GM19025 (cell line): ENCODE data around the gene C1QTNF5.
"Not testable (repeated sequence)": the region's sequence is repeated elsewhere in the genome, so short reads cannot be mapped to it uniquely, and the experiment has no call there.

ENCODE experiments used
- ATAC-seq: cut with Tn5 transposase; IDR thresholded peaks from one replicate; pipeline ENCODE4 v1.9.1; 2021; ENCODE audit warnings: mild to moderate bottlenecking, low read depth, moderate library complexity; ENCODE audit not compliant: unreplicated experiment

The C1QTNF5 gene, protein sequence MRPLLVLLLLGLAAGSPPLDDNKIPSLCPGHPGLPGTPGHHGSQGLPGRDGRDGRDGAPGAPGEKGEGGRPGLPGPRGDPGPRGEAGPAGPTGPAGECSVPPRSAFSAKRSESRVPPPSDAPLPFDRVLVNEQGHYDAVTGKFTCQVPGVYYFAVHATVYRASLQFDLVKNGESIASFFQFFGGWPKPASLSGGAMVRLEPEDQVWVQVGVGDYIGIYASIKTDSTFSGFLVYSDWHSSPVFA

DNA sequence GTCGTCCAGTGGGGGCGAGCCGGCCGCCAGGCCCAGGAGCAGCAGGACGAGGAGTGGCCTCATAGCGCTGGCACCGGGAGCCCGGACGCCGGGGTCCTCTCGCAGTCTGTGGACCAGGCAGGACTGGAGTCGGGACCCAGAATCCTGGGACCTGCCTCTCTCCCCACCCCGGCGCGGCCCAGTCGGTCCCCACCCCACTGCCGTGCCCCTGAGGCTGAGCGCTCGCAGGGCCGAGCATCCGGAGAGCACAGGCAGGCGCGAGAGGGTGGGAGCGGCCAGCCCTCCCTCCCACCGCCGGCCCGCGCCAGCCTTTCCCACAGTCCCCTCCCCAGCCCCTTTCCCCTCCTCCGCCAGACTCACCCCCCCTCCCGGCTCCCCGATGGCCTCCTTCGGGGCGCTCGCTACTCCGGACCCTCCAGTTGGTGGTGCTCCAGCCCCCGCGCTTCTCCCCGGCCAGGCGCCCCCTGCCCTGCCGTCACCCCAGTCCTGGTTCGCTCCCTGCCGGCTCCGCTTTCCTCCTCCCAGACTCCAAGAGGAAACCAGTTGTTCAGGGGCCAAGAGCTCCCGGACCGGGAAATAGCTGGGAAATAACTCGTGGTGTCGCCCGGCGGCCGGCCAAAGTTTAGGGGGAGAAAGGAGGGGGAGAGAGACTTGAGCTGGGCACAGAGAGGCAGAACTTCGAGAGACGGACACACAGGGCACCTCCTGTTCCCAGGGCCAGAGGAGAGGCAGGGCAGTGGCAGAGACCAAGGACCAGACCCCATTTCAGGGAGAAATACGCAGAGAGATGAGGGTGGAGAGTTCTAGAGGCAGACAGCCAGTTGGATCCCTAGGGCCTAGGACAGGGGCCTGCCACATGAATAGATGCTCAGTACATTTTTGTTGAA, at the start of gene C1QTNF5:
TSS of gene C1QTNF5 (minus strand) at position 549 of the 887 bp plus-strand sequence. CDS start at position 63, 486 bp downstream.
- ATAC-seq = no peak

DNA sequence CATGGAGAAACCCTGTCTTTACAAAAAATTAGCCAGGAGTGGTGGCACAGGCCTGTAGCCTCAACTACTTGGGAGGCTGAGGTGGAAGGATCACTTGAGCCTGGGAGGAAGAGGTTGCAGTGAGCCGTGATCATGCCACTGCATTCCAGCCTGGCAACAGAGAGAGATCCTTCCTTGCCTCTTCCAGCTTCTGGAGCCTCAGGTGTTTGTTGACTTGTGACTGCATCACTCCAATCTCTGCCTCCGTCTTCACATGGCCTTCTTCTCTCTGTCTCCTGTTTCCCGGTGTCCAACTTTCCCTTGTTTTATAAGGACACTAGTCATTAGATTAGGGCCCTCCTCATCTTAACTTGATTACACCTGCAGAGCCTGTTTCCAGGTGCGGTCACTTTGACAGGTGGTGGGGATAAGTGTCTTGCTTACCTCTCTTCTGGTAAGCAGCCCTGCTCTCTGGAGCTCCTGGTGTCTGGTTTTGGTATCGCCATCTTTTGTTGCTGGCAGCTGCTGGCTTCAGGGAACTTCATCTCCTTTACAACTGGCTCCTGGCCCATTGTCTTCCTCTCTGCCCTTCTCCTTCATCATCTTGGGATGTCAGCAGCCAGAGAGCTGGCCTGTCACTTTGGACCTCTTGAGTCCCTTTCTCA, 49.0 kb upstream of the C1QTNF5 start:
- ATAC-seq = no peak

DNA sequence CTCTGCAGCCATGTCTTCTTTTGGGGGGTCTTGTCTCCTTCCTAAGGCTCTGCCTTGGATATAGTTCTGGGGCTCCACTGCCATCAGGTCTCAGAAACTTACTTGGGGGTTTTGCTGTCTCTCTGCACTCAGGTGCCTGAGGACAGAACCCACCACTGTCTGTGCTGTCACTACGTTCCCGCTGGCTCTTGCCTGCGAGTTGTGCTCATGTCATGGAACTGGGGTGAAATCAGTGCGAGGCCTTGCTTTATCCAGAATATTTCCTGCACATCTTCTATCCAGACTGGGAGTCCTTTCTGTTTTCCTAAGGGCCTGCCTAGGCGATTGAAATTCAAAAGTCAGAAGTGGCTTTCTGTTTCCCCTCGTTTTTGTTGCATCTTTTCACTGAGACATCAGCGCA, 47.4 kb upstream of the C1QTNF5 start:
- no peak for ATAC-seq

DNA sequence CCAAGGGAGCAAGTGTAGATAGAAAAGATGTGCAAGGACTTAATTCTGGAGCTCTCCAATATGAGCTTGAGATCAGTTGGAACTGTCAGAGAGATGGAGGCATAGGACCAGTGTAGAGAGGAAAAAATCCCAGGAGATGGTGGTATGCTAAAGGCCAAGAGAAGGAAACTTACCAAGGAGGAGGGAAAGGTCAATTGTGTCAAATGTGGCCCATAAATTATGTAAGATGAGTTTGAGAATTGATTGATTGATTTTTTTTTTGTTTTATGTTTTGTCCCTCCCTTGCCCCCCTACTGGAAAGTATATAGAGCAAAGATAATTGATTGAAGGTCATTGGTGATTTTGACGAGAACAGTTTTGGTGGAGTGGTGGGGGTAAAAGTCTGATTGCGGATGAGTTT, 43.6 kb upstream of the C1QTNF5 start:
- ATAC-seq = no peak

DNA sequence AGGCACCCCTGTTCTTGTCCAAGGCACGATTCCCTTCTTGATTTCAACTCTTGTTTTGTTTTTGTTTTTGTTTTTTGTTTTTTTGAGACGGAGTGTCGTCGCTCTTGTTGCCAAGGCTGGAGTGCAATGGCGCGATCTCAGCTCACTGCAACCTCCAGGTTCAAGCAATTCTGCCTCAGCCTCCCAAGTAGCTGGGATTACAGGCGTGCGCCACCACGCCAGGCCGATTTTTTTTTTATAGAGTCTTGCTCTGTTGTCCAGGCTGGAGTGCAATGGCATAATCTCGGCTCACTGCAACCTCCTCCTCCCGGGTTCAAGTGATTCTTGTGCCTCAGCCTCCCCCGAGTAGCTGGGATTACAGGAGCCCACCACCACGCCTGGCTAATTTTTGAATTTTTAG, 41.8 kb upstream of the C1QTNF5 start:
- not testable (repeated sequence) for ATAC-seq

DNA sequence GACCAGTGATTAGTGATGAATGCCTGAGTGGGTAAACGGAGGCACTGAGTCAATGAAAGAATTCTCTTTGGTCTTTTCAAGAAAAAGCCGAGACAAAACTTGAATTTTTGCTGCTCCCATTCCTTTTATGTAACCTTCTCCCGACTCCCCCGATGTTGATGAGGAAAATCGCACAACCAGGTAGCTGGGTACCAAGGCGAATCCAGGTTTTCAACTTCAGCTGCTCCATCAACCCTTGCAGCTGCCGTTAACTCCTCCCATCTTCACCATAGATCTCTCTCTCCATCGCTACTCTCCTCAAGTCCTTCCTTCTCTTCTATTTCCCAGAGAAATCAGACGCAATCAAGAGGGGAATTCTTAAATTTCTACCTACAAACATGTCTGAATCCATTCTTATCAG, 41.4 kb upstream of the C1QTNF5 start:
- ATAC-seq = no peak

DNA sequence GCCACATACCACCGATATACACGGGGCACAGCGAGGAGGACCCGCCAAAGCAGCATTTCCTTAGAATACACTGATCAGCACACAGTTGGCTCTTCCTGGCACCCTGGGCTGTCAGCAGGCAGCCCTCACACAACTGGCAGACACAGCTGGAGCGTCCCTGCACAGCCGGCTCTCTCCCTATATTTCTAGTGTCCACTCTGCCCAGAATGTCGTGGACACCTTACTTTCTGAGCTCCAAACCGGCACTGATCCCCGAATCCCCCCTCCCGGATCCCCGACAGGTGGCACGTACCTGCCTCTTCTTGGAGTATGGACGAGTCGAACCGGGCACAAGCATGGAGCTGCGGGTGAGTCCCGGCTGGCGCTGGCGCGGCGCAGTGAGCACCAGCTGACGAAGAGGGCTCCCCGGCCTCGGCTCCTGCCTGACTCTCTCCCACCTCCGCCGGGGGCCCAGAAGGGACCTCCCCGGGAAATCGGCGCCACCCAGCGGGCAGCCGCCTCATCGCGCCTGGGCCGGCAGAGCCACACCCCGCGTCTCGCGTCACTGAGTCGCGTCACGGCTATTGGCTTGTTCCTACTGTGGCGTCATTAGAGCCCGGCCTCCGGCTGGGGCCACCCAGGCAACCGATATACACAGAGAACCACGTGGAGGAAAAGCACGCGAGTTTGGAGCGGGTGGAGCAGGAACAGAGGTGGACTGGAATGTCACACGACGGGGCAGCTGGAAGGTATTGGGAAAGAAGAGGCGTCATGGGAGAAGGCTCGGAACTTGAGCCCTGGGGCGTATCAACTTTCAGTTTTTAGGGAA, 40.7 kb upstream of the C1QTNF5 start, which contains the start of gene USP2:
TSS of gene USP2 (minus strand) at position 510 of the 808 bp plus-strand sequence. CDS start 8,210 bp downstream, outside the sequence.
- peak; percentile 99 for ATAC-seq

DNA sequence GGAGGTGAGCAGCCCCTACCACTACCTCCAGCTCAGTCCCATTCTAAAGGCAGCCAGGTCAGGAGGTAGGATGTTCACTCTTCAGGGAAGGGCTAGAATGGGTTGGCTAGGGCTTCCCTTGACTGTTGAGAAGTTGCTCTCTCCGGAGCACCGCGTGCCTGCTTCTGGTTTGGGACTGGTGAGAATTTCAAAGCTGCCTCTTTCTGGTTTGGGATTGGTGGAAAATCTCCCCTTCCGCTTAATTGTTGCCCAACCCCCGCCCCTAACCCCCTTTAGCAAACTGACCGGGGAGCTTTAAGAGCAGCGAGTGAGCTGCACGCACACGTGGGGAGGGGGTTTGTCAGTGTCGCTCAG, 40.1 kb upstream of the C1QTNF5 start:
- no peak for ATAC-seq

DNA sequence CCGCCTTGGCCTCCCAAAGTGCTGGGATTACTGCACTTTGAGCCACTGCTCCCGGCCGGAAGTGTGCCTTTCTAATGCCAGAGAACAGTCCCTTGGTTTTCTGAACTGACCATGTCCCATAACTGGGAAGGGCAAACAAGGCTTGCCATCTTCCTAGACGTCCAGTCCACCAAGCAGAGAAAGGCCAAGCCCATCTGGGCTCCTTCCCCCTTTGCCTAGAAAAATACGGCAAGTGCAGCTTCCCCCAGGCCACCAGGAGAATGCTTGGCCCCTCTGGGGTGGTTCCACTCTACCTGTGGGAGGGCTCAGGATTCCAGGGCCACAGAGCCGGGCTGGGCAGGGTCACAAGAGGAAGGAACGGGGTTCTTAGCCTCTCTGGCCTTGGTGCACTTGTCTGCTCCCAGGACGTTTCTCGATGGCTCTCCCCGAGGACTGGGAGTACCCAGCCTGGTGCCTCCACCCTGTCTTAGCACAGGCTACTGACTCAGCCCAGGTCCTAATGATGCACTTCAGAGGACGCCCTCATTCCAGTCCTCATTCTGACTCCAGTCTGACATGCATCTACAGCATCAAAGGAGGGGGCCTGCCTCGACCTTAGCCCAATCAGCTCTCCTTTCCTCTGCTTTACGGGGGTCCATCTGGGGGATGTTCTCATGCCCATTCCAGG, 39.6 kb upstream of the C1QTNF5 start:
- no peak for ATAC-seq

DNA sequence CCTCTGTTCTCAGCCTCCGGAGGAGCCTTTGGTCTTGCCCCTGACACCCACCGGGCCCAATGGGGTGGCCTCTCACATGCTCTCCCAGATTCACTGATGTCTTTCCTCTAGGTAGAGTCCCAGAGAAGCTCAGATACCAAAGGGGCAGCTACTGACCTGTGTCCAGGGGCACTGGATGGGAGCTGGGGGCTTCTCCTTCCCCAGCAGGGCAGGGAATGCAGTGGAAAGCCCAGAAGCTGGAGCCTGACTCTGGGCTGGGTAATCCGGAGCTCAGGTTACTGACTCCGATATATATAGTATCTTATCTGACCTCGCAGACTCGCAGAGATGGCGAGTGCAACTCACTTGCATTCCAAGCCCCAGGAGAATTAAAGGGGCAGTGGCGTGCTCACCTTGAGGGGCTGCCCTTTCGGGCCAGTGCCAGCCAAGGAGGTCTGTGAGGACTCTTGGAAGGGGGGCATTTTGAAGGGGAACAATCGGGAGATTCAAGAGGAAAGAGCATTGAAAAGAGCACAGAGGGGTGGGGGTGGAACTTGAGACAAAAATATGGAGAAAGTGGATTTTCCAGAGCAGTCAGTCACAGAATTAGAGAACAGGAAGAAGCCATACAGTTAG, 38.3 kb upstream of the C1QTNF5 start:
- no peak for ATAC-seq

DNA sequence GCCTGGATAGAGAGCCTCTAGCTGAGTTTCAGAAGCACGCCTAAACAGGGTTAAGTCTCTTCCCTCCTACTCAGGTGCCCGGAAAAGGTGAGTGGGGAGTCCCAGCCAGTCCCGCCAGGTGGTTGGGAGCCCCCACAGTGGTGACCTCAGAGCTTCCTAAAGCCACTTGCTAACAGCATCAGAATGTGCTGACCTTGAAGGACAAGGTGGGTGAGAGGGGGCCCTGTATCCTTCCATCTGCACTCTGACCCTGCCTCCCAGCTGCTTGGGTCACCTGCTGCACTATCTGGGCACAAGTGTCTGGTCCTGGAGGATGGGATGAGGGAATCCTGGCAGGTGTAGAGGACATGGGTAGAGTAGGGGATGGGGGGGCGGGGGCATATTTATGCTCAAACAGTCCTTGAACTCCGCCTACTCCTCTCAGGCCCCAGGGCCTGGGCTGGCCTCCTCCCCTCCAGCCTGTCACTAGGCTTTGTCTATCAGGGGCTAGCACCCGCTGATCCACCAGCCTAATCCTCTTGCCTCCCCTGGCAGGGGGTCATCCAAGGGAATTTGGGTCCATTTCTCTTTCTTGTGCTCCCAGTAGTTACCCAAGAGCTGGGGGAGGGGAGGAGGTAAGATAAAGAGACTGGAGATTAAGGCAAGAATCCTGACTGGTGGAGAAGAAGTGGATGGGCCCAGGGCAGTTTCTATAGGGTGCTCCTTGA, 37.4 kb upstream of the C1QTNF5 start:
- ATAC-seq = no peak

DNA sequence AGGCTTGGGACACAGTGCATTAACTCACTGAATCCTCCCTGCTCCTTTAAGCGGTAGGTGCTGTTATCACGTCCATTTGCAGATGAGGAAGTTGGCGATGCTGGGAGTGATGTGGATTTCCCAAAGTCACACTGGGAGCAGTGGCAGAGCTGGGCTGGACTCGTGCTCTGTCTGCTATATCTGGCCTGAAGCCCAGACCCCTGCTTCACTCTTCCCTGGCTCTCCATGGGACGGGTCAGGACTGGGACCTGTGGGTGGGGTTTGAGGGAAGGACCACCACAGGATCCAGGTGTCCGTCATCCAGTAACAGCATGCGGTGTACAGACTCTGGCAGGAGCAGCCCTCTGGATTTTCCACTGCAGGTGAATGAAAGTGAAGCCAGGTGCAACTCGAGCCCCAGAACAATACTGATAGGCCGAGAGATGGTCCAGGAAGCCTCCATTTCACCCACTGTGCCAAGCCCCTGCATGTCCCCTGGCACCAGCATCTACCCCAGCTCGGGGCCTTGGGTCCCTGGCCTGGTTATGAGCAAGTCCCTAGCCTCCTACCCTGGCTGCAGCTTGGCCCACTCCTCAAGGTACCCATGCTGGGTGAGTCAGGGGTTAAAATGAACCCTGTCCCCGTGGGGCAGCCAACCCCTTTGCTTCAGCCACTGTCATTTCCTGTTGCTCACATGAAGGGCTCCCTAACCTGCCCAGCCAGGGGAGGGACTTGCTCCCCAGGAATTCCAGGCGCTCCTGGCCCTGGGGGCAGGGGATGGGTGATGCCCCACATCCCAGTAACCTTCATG, 36.6 kb upstream of the C1QTNF5 start:
- ATAC-seq = no peak

DNA sequence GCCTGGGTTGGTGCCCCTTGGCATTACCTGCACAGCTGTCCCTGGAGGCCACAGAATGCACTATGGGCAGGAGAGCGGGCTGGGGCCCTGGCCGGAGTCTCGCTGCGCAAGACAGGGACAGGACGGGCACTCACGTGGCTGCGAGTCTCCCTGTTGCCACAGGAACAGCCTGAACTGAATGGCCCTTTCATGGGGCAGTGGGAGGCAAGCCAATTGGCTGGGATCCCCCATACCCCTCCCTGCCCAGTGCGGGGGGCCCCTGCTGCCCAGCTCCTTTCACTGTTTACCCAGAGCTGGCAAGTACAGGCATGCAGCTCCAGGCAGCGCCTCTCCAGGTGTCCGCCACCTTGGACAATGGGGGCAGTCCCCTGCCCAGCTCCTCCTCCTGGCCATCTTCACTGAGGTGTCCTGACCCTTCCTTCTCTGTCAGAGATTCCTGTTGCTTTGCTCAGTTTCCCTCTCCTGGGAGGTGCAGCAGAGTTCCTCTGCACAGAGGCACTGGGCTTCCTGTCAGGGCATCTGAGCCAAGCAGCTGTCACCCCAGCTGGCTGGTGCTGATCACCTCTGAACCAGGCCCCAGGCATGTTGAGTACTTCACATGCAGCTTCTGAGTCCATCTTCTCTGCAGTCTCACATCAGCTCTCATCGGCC, 35.6 kb upstream of the C1QTNF5 start:
- no peak for ATAC-seq

DNA sequence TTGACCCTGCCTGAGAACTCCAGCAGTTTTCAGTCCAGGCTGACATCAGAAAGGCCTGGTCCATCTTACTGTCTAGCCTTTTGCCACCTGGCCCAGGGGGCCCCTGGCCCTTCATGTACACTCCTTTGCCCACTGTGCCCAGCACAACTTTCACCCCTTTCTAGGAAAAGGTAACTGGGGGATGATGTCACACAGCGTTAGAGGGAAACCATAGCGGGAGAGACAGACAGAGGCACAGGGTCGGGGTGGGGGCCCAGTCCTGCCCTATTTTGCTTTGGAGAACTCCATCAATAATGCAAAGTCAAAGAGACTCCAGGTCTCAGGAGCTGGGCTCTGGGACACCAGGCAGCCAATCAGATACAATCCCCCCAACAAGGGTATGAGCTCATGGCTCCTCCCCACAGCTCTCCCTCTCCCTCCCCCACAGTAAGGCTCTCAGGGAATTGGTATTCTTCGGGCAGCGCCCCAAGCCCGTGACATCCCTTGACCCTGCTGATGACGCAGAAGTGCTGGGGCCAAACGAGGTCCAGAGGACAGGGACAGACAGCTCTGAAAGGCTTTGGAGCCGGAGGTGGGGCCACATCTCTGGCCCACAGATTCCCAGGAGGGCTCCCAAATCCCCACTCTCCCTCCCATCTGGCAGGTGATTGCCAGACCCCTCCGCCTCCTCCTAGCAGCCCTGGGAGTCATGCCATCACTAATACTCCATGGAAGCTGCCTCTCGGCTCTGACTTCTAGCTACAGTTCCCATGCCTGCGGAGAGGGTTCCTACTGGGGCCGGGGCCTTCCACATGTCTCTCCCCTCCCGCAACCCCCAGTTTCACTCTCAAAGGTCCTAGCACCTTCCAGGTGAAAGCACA, 34.9 kb upstream of the C1QTNF5 start:
- ATAC-seq = no peak

DNA sequence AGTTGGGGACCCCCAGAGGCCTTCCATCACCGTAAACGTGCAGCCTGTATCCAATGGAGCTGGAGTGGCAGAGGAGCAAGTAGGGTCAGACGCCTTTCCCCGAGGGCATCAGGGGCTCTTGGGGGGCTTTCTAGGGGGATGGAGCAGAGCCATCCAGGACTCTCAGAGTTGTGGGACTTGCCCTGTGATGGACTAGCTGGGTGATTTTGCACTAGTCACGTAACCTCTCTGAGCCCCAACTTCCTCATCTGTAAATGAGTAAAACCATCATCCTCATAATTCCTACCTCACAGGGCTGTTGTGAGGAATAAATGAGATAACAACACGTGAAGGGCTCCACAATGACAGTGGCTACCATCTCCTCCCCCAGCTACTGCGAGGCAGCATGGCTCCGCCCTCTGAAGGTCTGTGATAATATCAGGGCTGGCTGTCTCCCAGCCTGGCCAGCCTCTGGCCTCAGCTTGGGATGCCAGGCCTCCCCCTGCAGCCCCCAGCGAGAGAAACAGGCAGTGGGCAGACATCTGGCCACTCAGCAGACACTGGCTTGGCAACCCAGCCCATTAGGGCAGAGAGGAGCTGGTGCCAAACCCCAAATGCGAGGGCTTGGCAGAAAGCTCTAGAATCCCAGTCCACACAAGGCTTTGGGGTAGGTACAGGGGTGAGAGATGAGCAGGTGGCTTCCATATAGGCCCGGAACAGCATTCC, 34.1 kb upstream of the C1QTNF5 start:
- ATAC-seq = no peak
